HG03175 (cell line): Measurements from ENCODE around the gene GPR152.
"Not testable (repeated sequence)": the region's sequence is repeated elsewhere in the genome, so short reads cannot be mapped to it uniquely, and the experiment has no call there.

ENCODE experiments used
- ATAC-seq: cut with Tn5 transposase; IDR thresholded peaks from one replicate; pipeline ENCODE4 v1.9.1; 2021; ENCODE audit warnings: mild to moderate bottlenecking, moderate library complexity; ENCODE audit not compliant: unreplicated experiment

Gene GPR152

DNA sequence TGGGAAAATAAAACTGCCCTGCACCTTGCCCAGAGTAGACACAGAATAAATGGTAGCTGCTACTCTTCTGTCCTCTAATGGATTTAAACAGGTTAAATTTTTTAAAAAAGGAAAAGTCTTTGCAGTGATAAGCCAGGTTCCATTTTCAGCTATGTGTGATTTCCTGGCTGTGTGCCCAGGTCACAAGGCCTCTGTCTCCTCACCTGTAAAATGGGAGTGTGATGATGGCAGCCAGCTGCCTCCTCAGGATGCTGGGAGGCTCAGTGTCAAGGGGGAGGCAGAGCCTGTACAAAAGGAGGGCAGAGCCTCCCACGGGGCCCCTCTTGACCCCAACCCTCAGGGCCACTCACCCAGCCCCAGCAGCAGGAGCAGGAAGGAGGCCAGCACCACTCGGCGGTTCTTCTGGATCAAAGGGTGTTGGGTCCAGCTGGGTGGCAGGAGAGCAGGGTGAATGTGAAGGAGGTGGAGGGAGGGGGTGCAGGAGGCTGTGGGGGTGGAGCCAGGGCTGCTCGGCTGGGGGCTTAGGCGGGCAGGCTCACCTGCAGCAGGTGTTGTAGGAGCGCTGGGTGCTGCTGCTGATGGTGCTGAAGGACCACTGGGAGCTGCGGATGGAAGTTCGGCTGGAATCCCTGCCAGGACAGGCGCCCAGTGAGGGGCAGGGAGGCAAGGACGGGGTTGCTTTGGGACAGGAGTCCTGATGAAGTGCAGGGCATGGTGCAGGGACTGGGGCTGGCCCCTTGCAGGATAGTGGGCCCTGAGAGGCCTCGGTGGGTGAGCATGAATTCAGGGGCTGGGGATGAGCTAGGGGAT is 14.6 kb upstream of the GPR152 start:
- no peak for ATAC-seq

DNA sequence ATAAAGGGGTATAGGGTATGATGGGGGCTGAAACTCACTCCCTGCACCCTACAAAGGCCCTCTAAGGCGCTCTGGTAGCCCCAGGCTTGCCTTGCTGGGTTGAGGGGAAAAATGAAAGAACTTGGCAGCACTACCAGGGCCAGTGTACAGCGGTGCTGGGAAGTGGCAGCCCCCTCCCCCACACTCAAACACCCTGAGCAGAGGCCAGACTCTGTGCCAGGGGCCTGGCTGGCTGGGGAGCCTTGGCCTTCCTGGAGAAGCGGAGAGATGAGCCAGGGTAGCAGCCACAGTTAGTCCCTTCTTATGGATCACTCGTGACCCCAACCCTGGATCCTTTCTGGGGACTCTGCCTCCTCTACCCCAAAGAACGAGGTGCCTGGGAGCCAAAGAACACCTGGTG is 13.8 kb upstream of the GPR152 start:
- ATAC-seq: no peak

DNA sequence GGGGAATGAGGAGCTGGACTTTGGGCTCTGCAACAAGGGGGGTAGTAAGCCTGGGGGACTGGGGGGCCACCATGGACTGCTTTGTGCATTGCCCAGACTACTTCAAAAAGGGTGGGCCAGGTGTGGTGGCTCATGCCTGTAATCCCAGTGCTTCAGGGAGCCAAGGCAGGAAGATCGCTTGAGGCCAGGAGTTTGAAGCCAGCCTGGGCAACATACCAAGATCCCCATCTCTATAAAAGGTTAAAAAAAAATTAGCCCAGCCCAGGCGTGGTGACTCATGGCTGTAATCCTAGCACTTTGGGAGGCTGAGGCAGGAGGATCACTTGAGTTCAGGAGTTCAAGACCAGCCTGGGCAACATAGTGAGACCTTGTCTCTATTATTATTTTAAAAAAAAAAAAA is 13.0 kb upstream of the GPR152 start:
- ATAC-seq: not testable (repeated sequence)

DNA sequence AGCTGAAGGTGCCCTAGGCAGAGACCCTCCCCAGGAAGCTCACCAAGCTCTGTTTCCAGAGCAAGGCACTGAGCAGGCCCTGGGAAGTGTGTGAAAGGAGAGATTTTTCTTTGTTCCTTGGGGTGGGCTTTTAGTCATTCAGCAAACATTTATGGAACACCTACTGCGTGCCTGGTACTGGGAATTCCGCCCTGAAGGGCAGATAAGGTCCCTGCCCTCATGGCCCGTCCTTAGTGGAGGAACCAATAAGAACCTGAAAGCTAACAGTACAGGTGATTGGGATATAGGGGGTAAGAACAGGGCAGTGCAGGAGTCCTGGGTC is 12.6 kb upstream of the GPR152 start:
- ATAC-seq: no peak

DNA sequence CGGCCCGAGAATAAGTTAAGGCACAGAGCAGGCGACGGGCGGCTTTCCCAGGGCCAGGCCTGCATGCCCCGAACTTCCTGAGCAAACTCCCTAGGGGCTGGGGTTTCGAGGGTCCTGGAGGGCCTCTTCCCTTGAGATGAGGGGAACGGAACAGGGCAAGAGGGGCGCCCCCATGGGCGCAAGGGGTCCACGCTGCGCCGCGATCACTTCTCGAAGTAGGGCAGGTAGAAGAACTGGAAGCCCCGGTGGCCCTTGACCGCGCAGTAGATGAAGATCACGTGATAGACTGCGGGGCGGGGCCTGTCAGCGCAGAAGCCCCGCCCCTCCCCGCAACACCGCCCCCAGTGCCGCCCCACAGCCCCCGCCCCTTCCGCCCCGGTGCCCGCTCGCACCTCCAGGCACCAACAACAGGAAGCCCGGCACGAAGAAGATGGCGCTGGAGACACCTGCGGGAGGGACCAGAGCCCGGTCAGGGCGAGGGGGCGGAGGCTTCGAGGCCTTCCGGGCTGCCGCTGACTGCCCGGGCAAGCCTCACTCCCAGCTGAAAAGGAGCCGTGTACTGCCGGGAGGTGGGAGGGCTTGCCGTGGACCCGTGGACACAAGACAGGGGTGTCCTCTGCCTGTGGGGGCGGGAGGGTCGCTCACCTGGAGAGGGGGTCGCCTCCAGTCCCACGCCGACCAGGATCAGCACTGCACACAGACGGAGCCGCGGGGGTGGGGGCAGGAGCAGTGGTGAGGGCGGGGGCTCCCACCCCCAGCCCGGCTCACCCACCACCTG is 12.1 kb upstream of the GPR152 start:
- ATAC-seq: peak; percentile 55

DNA sequence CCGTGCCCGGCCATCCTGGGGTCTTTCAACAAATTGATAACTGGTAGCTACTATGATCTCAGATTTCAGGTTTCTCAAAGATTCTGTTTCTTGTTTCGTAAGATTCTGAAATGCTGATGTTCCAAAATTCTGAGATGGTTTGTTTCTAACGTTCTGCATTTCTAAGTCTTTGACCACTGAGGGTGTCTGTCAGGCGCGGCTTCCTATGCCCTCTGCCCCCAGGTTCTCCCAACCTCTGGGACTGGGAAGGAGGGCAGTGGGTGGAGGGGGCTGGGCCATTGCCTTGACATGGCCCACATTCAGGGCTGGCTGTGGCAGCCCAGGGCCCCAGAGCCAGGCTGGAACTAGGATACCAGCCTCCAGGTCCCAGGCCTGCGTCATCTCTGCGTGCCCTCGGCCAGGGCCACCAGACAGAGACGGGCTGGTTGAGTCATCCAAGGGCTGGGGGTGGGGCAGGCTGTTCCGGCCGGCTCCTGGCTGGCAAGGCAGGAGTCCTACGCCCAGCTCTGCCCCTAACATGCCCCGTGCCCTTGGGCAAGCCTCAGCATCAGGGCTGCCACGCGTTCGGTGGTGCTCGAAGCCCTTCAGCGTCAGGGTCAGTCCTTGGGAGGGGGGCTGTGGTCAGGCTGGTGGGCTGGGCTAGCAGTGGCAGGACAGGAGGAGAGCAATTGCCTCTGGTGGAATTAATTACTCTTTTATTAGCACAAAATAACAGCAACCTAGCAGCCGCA is 11.3 kb upstream of the GPR152 start:
- ATAC-seq: no peak

DNA sequence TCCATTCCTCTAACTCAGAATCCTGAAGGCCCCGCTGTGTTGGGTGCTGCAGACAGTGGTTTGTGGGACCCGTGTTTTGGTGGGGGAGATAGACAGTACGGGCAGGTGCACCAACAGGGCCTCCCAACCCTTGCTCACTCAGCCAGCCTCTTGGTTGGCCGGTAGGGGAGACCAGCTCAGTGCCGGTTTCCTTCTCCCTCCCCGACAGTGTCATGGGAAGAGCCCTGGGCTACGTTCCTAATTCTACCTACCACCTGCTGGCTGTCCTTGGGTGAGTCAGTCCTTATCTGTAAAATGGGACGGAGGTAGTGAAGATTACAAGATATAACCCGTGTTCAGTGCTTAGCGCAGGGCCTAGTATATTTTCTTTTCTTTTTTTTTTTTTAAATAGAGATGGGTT is 10.7 kb upstream of the GPR152 start:
- ATAC-seq: no peak

DNA sequence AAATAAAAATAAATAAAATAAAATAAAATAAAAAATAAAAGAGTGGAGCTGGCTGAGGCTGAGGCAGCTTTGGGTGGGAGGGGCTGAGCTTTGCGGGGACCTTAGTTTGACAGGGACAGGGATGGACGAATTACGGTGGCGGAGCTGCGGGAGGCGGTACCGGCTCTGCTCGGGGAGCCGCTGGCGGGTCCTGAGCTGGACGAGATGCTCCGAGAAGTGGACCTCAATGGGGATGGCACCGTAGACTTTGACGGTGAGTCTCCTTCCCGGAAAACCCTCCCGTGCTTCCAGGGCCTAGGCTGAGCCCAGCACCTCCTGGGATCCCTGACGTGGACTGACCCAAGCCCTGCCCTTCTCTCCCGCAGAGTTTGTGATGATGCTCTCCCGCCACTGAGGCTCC is 5.7 kb upstream of the GPR152 start:
- no peak for ATAC-seq

DNA sequence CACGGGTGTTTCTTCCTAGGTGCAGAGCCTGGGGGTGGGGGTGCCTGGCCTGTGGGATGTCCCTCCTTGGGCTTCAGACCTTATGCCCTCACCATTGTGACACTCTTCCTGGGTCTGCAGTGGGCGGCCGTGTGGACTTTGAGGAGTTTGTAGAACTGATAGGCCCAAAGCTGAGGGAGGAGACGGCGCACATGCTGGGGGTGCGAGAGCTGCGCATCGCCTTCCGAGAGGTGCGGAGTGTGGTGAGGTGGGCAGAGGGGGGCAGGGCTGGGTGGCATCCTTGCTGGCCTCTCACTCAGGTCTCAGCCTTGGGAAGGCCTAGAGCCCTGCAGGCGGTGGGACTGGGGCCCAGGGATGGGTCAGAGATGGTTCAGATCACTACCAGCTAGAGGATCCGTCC is 4.9 kb upstream of the GPR152 start:
- ATAC-seq: no peak

DNA sequence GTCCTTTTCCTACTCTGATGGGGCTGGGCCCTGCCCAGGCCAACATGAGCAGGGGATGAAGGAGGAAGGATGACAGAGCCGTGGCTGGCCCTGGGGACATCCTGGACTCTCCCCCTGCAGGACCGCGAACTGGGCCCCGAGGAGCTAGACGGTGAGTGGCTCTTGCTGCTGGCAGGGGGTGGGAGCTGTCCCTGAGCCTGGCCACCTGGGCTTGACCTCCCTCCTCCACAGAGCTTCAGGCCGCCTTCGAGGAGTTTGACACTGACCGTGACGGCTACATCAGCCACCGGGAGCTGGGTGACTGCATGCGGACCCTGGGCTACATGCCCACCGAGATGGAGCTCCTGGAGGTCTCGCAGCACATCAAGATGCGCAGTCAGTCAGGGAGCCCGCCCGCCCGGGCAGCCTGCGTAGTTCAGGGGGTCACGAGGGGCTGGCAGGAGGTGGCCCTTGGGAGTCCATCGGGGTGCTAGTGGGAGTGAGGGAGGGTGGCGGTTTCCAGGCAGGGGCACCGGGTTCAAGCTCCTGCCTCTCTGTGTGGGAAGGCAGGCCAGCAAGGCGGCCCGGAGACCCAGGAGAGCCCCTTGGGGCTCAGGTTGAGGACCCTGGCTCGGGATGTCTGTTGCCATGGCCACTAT is 3.7 kb upstream of the GPR152 start:
- ATAC-seq: no peak

DNA sequence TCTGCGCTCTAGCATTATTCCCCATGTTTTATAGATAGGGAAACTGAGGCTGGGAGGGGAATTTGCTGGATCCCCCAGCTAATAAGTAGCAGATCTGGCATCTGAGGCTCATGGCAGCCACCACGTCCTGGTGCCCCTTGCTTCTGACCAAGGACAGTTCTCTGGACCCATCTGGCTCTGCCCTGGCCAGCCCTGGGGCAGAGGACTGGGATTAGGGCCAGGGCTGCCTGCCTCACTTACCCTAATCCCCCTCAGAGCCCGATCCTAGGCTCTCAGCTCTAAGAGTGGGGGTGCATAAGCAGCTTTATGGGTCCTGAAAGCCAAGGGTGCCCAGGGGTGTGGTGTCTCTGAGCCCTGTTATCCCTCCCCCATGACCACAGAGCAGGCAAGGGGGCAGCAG is 2.5 kb upstream of the GPR152 start, which contains the start of gene CABP4:
Gene CABP4 (plus strand): TSS at position 301 of the 400 bp plus-strand sequence. CDS start 70 bp downstream, at position 371.
- ATAC-seq: no peak

DNA sequence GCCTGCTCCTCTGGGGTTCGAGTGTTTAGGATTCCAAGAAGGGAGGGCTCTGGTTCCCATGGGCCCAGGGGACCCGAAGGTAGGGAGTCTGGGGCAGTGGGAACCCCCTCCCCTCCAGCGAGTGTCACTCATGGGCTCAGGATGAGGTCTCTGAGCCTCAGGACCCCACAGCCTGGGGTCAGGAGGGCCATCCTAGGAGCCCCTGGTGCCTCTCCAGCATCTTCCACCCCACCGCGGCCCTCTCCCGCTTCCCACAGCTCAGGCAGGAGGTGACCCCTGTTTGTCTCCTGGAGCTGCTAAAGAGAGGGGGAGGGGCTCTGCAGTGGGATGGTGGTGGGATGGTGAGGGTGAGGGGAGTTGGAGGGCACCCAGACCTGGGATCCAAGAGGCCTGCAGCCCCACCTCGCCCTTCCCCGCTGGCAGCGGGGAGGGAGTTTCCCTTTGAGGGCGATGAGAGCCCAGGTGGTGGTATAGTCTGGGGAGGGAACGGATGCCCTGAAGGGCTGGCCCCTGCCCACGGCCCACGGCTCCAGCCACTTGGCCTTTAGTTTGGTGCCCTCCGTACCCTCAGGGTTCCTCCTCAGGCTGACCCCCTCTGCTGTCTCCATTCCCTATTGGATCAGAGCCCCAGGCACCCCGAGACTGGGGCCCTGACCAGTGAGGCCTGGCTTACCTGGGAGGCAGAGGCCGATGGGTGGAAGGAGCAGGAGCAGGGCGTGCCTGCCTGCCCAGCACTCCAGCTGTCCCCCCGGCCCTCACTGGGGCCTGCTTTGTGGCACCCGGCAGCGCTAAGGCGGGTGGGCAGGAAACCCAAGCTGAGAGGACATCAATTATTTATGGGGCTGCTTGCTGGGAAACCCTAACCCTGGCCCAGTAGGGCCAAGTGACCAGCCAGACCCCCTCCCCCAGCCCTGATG is 1.5 kb upstream of the GPR152 start:
- no peak for ATAC-seq

DNA sequence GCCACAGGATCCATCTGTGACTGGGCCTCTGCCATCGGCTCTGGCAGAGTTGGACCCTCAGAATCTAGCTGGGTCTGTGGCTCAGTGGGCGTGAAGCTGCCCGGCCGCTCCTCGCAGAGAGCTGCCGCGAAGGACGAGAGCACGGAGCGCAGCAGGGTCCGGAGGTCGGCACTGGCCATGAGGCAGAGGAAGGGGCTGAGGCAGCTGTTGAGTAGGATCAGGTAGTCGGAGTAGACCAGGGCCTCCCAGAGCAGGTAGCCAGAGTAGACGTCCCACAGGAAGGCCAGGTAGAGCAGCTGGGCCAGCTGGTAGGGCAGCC is 912 bp downstream of the GPR152 start:
- no peak for ATAC-seq

DNA sequence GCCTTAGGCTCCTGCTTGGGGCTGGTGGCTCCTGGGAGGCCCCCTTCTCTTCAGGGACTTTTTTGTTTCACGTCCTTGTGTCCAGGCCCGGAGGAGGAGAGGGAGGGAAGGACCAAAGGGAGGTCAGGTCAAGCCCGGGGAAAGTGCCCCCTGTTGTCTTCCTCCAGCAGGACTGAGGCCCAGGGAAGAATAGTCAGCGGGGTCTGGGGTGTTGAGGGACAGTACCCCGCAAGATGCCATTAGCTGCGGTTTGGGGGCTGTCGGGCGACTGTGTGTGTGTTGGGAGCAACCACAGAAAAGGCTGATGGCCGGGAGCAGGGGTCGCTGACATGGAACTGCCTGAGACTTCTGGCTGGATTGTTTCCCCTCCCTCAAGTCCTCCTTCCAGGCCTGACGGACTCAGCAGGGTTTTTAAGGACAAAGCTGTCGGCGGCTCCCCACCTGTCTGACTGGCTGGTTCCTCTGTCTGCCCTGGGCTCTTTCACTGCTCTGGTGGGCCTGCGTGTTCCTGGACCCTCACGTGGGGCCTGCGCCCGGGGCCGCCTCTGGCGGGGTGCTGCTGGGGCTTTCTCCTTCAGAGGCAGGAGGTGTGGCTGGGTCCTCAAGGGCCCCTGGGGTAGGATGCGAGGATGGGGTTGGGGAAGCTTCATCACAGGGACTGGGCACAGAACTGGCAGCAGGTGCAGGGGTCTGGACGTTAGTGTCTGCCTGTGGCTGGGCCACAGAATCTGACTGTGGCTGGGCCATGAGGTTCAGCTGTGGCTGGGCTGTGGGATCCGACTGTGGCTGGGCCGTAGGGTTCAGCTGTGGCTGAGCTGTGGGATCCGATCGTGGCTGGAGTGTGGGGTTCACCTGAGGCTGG is 1.5 kb downstream of the GPR152 start:
- ATAC-seq: no peak

DNA sequence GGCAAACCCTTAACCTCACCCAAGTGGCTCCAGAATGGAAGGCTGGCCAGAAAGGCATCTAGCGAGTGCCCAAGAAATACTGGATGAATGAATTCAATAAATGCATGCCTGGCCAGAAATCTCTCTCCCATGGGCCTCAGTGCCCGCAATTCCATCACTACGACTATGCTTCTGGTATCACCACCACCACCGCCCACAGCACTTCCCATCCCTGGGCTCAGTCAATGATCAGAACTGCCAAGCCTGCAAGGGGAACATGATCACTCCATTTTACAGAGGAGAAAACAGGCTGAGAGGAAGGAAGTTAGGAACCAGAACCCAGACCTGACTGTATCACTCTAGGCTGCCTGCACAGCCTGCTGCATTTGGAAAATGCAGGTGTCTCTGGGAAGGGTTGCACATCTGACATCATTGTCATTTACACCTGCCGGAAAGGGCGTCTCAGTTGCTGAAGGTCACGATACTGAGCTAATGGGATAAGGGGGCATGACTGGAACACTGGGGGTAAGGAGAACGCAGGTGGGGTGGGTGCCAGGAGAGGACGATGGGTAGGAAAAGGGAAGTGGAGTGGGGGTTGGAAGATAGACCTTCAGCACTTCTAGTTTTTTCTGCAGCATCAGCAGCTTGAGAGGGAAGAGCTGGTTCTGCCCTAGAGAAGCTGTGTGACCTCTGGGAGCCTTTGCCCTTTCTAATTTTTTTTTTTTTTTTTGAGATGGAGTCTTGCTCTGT is 3.2 kb downstream of the GPR152 start:
- ATAC-seq: no peak

DNA sequence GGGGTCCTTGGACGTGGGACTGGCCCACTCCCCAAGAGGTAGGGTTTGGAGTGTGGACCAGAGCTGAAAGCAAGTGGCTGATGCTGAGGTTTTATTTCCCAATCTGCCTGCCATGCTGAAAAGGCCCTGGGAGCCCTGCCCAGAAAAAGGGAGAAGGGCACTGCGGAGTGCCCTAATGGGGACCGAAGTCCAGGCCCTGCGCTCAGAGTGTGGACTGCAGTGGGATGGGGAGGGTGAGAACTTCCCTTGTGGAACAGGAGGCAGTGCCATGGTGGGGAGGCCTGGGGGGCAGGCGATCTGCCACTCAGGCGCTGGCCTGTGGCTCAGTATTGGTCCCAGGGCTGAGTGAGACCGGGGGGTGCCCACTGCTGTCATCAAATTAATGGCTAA is 4.3 kb downstream of the GPR152 start:
- no peak for ATAC-seq

DNA sequence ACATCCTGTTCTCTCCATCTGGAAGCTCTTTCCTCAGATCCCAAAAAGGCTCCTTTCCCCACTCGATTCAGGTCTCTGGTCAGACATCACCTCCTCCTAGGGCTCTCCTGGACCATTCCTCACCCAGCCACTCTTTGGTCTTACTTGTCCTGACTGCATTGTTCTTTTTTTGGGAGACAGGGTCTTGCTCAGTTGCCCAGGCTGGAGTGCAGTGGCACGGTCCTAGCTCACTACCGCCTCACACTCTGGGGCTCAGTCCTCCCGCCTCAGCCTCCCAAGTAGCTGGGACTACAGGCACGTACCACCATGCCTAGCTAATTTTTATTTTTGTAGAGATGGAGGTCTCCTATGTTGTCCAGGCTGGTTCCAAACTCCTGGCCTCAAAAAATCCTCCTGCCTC is 7.0 kb downstream of the GPR152 start:
- ATAC-seq: no peak

DNA sequence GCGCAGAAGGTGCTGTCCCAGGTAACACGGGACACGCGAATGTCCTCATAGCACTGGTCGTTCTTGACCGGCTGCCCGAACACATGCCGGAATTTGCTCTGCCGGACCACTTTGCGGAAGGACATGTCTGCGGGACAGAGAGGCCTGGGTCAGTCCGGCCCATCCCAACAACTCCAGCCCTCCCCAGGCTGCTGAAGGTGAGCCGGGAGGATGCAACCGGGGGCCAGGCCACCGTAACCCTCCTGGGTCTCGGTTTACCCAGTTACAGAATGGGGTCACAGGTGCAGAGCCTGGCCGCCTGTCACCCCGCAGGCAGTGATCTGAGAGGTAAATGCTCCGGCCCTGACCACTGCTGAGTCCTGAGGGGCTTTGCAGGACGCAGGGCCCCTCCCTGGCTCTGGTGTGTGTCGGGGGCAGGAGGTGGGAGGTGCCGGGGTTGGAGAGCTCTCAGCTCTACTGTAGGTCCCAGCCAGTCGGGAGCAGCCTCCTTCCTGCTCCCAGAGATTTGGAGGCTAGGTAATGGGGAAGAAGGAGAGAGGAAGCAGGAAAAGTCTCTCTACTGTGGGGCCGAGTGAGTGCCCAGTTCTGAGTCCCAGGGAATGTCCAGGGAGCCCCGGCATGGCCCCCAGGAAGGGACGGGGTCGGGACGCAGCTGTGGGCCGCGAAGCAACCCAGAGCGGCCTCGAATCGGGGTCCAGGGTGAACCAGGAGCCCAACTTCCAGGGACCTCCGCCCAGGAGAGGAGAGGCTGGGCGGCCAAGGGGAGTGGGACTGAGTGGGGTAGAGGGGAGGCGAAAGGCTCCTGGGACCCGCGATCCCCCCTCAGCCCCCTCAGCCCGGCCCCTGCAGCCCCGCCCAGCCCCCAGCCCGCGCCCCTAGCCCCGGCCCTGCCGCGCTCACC is 9.8 kb downstream of the GPR152 start:
- no peak for ATAC-seq
